ENCODE measurements around the gene EDAR. TPM values are rescaled to one million over a fixed set of nuclear protein-coding genes. Genes with fewer than 3 reads are reported as not detected.

Gene EDAR
- total RNA-seq, 1 experiment from 2014 or later, result 0.15 TPM

DNA sequence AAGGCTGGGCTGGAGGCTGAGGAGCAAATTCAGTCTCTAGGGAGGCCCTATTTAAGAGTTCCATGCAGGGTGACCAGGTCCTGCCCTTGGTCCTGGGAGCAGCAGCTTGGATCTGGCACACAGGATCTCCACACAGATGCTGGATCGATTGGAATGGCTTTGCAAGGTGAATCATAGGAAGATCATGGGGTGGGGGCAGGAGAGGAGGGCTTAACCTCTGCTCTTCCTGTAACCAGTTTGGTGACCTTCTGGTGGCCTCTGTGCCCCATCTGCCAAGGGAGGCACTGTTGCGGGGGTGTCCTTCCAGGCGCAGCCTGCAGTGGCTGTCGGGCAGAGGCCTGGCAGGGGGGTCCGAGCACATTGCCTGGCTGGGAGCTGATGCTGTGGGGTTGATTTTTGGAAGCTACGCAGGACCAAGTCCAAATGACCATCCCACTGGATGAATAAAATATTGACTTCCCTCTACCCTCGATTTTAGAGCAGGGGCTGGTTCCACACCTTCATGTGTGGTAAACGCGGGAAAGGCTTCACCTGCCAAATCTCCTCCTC is 79.7 kb downstream of the EDAR start:
- ATAC-seq (no peak), DNase-seq (ENCODE audit: low read depth, low spot score) (no peak)
- no peak for TF ChIP-seq JUND (IDR thresholded peaks at IDR 0.05)
- H4K20me1 ChIP-seq (ENCODE audit: insufficient read depth), result no peaks in the 10 kb centered on the region
- H3K9ac ChIP-seq (ENCODE audit: low read length), result no peak overlapping the region
- no TSS peak for BruUV-seq (replicated peaks)
- H3K4me3 ChIP-seq (replicated peaks in 1 of 2; ENCODE audit: low read depth in 1 of 2, low read length in 2 of 2), result no peak overlapping the region
- H3K4me1 ChIP-seq (ENCODE audit: control insufficient read depth in 1 of 2, insufficient read depth in 2 of 2, low read length in 2 of 2), result no peaks in the 10 kb centered on the region
- ChIA-PET CTCF (no interaction called here), POLR2A (no interaction called here), RAD21 (ENCODE audit: low non-redundant PET in 1 of 2, low total read pairs in 2 of 2, uncharacterized antibody in 2 of 2, unreplicated experiment in 2 of 2) (no interaction called here)
- H3K79me2 ChIP-seq (ENCODE audit: insufficient read depth, low read length), result no peaks in the 10 kb centered on the region
- no peak overlapping the region for H3K27ac ChIP-seq (ENCODE audit: low read depth, low read length)
- intact Hi-C loops (cut with micrococcal nuclease), result no loop called here
- H2AFZ ChIP-seq (ENCODE audit: low read depth, low read length, poor library complexity, severe bottlenecking), result no peak overlapping the region
- no peaks in the 10 kb centered on the region for H3K9me2 ChIP-seq (ENCODE audit: insufficient read depth)
- H3K36me3 ChIP-seq (ENCODE audit: control insufficient read depth in 1 of 2, insufficient read depth in 2 of 2, low read length in 2 of 2), result no peaks in the 10 kb centered on the region
- no peak overlapping the region for H3K4me2 ChIP-seq (ENCODE audit: low read length)
- H3K27me3 ChIP-seq (ENCODE audit: insufficient read depth, low read length), result no peaks in the 10 kb centered on the region
- no peaks in the 10 kb centered on the region for H3K9me3 ChIP-seq (ENCODE audit: control insufficient read depth in 1 of 2, insufficient read depth in 1 of 2, low read depth in 1 of 2, low read length in 2 of 2)

DNA sequence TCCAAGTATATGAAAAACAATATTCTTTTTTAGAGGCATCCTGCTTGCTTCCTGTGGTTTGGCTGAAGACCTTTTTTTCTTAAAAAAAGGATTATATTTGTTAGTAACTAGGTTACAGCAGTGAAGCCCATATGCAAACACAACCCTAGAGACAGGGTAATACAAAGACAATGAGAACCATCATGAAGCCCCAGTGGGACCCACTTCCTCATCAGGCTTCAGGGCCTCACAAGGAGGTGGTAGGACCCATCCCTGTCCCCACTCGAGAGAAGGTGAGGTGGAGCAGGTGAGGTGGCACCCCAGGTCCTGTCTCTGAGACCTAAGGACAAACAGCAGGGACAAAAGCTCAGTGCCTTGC is 80.3 kb downstream of the EDAR start:
- H3K9me2 ChIP-seq (ENCODE audit: insufficient read depth), result no peaks in the 10 kb centered on the region
- DNase-seq (ENCODE audit: low read depth, low spot score), result no peak
- no TSS peak for BruUV-seq (replicated peaks)

More for the DNA sequence above, 80.3 kb downstream of the EDAR start:
- H3K4me2 ChIP-seq (ENCODE audit: low read length), result no peak overlapping the region
- H3K4me3 ChIP-seq (replicated peaks in 1 of 2; ENCODE audit: low read depth in 1 of 2, low read length in 2 of 2), result no peak overlapping the region
- no peaks in the 10 kb centered on the region for H3K9me3 ChIP-seq (ENCODE audit: control insufficient read depth in 1 of 2, insufficient read depth in 1 of 2, low read depth in 1 of 2, low read length in 2 of 2)
- H3K4me1 ChIP-seq (ENCODE audit: control insufficient read depth in 1 of 2, insufficient read depth in 2 of 2, low read length in 2 of 2), result no peaks in the 10 kb centered on the region
- no peak for ATAC-seq
- no peaks in the 10 kb centered on the region for H3K27me3 ChIP-seq (ENCODE audit: insufficient read depth, low read length)
- H3K9ac ChIP-seq (ENCODE audit: low read length), result no peak overlapping the region
- TF ChIP-seq CEBPB (IDR thresholded peaks at IDR 0.05; ENCODE audit: low read depth) (no peak), SP1 (IDR thresholded peaks at IDR 0.05; ENCODE audit: low read depth) (no peak)
- no peaks in the 10 kb centered on the region for H3K79me2 ChIP-seq (ENCODE audit: insufficient read depth, low read length)
- ChIA-PET CTCF (interaction anchor here (1.0 kb wide), 1 partner anchor 14 kb away, joined by 3 read pairs; no protein-coding TSS in a partner anchor), RAD21 (ENCODE audit: low non-redundant PET in 1 of 2, low total read pairs in 2 of 2, uncharacterized antibody in 2 of 2, unreplicated experiment in 2 of 2) (no interaction called here), POLR2A (no interaction called here)
- intact Hi-C loops (cut with micrococcal nuclease), result no loop called here
- no peaks in the 10 kb centered on the region for H3K36me3 ChIP-seq (ENCODE audit: control insufficient read depth in 1 of 2, insufficient read depth in 2 of 2, low read length in 2 of 2)
- H3K27ac ChIP-seq (ENCODE audit: low read depth, low read length), result no peak overlapping the region
- no peak overlapping the region for H2AFZ ChIP-seq (ENCODE audit: low read depth, low read length, poor library complexity, severe bottlenecking)
- H4K20me1 ChIP-seq (ENCODE audit: insufficient read depth), result no peaks in the 10 kb centered on the region
